Liver (tissue), 9 donors: ENCODE measurements around the gene CXorf38. TPM values are rescaled to one million over a fixed set of nuclear protein-coding genes. Genes with fewer than 3 reads are reported as not detected.

ENCODE experiments used
- DNase-seq: peaks from one replicate; pipeline ENCODE4 v3.0.0-alpha.2; 2017; ENCODE audit warnings: low spot score
- H3K27ac ChIP-seq, 2 donors: one replicate each; pipeline ENCODE4 v1.7.0; 2013; ENCODE audit warnings: inconsistent platforms in 2 of 2, low read length in 2 of 2, control low read depth in 1 of 2, low read depth in 1 of 2, mild to moderate bottlenecking in 1 of 2
- H3K27me3 ChIP-seq, 4 donors: one replicate each; pipeline versions ENCODE4 v1.6.1 to v1.7.0; 2013; ENCODE audit warnings: low read length in 3 of 4, inconsistent platforms in 1 of 4, mild to moderate bottlenecking in 1 of 4, moderate library complexity in 1 of 4; ENCODE audit not compliant: control insufficient read depth in 4 of 4, insufficient read depth in 4 of 4
- H3K36me3 ChIP-seq, 4 donors: one replicate each; pipeline versions ENCODE4 v1.6.1 to v1.7.0; 2013; ENCODE audit warnings: low read length in 3 of 4, mild to moderate bottlenecking in 3 of 4, low read depth in 1 of 4, moderate library complexity in 1 of 4; ENCODE audit not compliant: control insufficient read depth in 4 of 4, insufficient read depth in 3 of 4
- H3K4me1 ChIP-seq, 4 donors: one replicate each; pipeline versions ENCODE4 v1.6.1 to v1.7.0; 2013; ENCODE audit warnings: low read length in 3 of 4, mild to moderate bottlenecking in 3 of 4, moderate library complexity in 1 of 4; ENCODE audit not compliant: control insufficient read depth in 4 of 4, insufficient read depth in 4 of 4
- H3K4me3 ChIP-seq, 3 donors: one replicate each; pipeline versions ENCODE4 v1.6.1 to v1.7.0; 2013; ENCODE audit warnings: low read length in 3 of 3, control low read depth in 1 of 3, low read depth in 1 of 3, mild to moderate bottlenecking in 1 of 3
- H3K9ac ChIP-seq, 2 donors: one replicate each; pipeline ENCODE4 v1.7.0; 2013; ENCODE audit warnings: low read length in 2 of 2, mild to moderate bottlenecking in 2 of 2, moderate library complexity in 2 of 2, control low read depth in 1 of 2, low read depth in 1 of 2
- H3K9me3 ChIP-seq, 4 donors: one replicate each; pipeline versions ENCODE4 v1.6.1 to v1.7.0; 2013; ENCODE audit warnings: low read length in 3 of 4; ENCODE audit not compliant: control insufficient read depth in 4 of 4
- ATF3 ChIP-seq: IDR thresholded peaks from 2 replicates; pipeline ENCODE4 v1.6.1; 2016; ENCODE audit warnings: antibody characterized with exemption
- CTCF ChIP-seq: fragments of 150-350 bp; IDR thresholded peaks from 2 replicates; pipeline ENCODE4 v1.5.1; 2017; ENCODE audit warnings: improper control_type of control experiment, low read depth, low read length; ENCODE audit not compliant: missing input control
- EGR1 ChIP-seq, 2 donors: IDR thresholded peaks; 2 replicates each; pipeline ENCODE4 v1.6.1; 2016 to 2018; ENCODE audit warnings: antibody characterized with exemption in 2 of 2, low read depth in 2 of 2
- FOXA1 ChIP-seq: IDR thresholded peaks from 2 replicates; pipeline ENCODE4 v1.6.1; 2016; ENCODE audit warnings: antibody characterized with exemption
- FOXA2 ChIP-seq: IDR thresholded peaks from 2 replicates; pipeline ENCODE4 v1.6.1; 2016; ENCODE audit warnings: antibody characterized with exemption
- GABPA ChIP-seq, 2 donors: IDR thresholded peaks in 1 of 2; conservative IDR thresholded peaks in 1 of 2; 2 replicates each; pipeline ENCODE4 v1.6.1; 2016; ENCODE audit warnings: antibody characterized with exemption in 2 of 2, mild to moderate bottlenecking in 1 of 2, moderate library complexity in 1 of 2
- HNF4A ChIP-seq, 2 donors: conservative IDR thresholded peaks; 2 replicates each; pipeline ENCODE4 v1.6.1; 2016; ENCODE audit warnings: antibody characterized with exemption in 2 of 2, mild to moderate bottlenecking in 2 of 2
- HNF4G ChIP-seq: IDR thresholded peaks from 2 replicates; pipeline ENCODE4 v1.6.1; 2016; ENCODE audit warnings: antibody characterized with exemption
- JUND ChIP-seq, 2 donors: IDR thresholded peaks; 2 replicates each; pipeline ENCODE4 v1.6.1; 2016; ENCODE audit warnings: antibody characterized with exemption in 2 of 2
- MAX ChIP-seq: IDR thresholded peaks from 2 replicates; pipeline ENCODE4 v1.6.1; 2016; ENCODE audit warnings: antibody characterized with exemption
- NR2F2 ChIP-seq: IDR thresholded peaks from 2 replicates; pipeline ENCODE4 v1.6.1; 2016; ENCODE audit warnings: antibody characterized with exemption
- RAD21 ChIP-seq, 2 donors: IDR thresholded peaks; 2 replicates each; pipeline ENCODE4 v1.6.1; 2016; ENCODE audit warnings: antibody characterized with exemption in 2 of 2, mild to moderate bottlenecking in 2 of 2
- REST ChIP-seq: IDR thresholded peaks from 2 replicates; pipeline ENCODE4 v1.6.1; 2016; ENCODE audit warnings: antibody characterized with exemption, mild to moderate bottlenecking
- RXRA ChIP-seq, 2 donors: IDR thresholded peaks; 2 replicates each; pipeline ENCODE4 v1.6.1; 2017 to 2018; ENCODE audit warnings: antibody characterized with exemption in 2 of 2, mild to moderate bottlenecking in 1 of 2
- SP1 ChIP-seq: IDR thresholded peaks from 2 replicates; pipeline ENCODE4 v1.6.1; 2018; ENCODE audit warnings: antibody characterized with exemption, mild to moderate bottlenecking
- YY1 ChIP-seq: IDR thresholded peaks from 2 replicates; pipeline ENCODE4 v1.6.1; 2016; ENCODE audit warnings: antibody characterized with exemption, mild to moderate bottlenecking
- ZBTB33 ChIP-seq: IDR thresholded peaks from 2 replicates; pipeline ENCODE4 v1.6.1; 2016; ENCODE audit warnings: antibody characterized with exemption
- WGBS: extraction: QIAGEN DNeasy Blood & Tissue Kit; methylation state at CpG from one replicate; pipeline ENCODE4 v1.1.7; 2013; 5-methylcytosine and 5-hydroxymethylcytosine counted together
- polyA plus RNA-seq, 2 donors: library from polyadenylated mRNA; stranded (reverse) in 1 of 2; unstranded in 1 of 2; fragments of 200-250 nt in 1 of 2; fragments of >200 nt in 1 of 2; fragmentation: Nextera tagmentation in 1 of 2; extraction: Ambion mirVana in 1 of 2; gene quantifications; one replicate each; pipeline versions ENCODE4 v1.2.1 to v1.2.3, GENCODE V29; 2013 to 2015
- total RNA-seq, 2 donors: library from RNA; depleted of rRNA; stranded (reverse); fragments of >200 nt; gene quantifications; one replicate each; pipeline ENCODE4 v1.2.3, GENCODE V29; 2014
- donor health status: healthy.
- donor health status: healthy.
- donor health status: healthy.
- donor health status: healthy.
- donor health status: healthy.

Gene CXorf38
- total and polyA plus RNA-seq, 4 donors, result 3.7 to 8.3 (median 5.7) TPM

- no peak overlapping the region for H3K9ac ChIP-seq
- 97% methylated on average over 3 of the region's 3 CpGs for WGBS
- no peak for DNase-seq
- no peak for TF ChIP-seq JUND (IDR thresholded peaks at IDR 0.05)
- no peak for TF ChIP-seq EGR1 (IDR thresholded peaks at IDR 0.05; ENCODE audit: low read depth in 2 of 2)
- no peak for TF ChIP-seq HNF4G
- TF ChIP-seq RAD21 (IDR thresholded peaks at IDR 0.05), result no peak
- TF ChIP-seq REST, result no peak
- TF ChIP-seq YY1, result no peak
- TF ChIP-seq FOXA1, result no peak
- no peak for TF ChIP-seq NR2F2
- no peak for TF ChIP-seq SP1
- H3K4me1 ChIP-seq, result peaks cover 0 to 3% (median under 1%) of the 10 kb centered on the region in 4 donors
- peaks cover 0 to 3% (median 0%) of the 10 kb centered on the region in 4 donors for H3K27me3 ChIP-seq
- no peak overlapping the region for H3K4me3 ChIP-seq
- no peaks in the 10 kb centered on the region for H3K9me3 ChIP-seq
- H3K27ac ChIP-seq, result no peak overlapping the region
- peaks cover 5 to 57% (median 24%) of the 10 kb centered on the region in 4 donors for H3K36me3 ChIP-seq
Observed at GRCh38 chrX:40637687-40638086, 9.7 kb downstream of the CXorf38 start.

- TF ChIP-seq NR2F2, result no peak
- no peak for TF ChIP-seq EGR1 (IDR thresholded peaks at IDR 0.05; ENCODE audit: low read depth in 2 of 2)
- no peak for TF ChIP-seq FOXA1
- TF ChIP-seq GABPA (IDR thresholded peaks at IDR 0.05 in 1 of 2, conservative IDR thresholded peaks at IDR 0.05 in 1 of 2), result no peak
- TF ChIP-seq MAX, result no peak
- no peak for TF ChIP-seq FOXA2
- no peak for TF ChIP-seq CTCF
- TF ChIP-seq HNF4A (conservative IDR thresholded peaks at IDR 0.05), result no peak
- no peak for TF ChIP-seq HNF4G
- TF ChIP-seq RAD21 (IDR thresholded peaks at IDR 0.05), result no peak
- no peak for TF ChIP-seq RXRA (IDR thresholded peaks at IDR 0.05)
- no peak for TF ChIP-seq ZBTB33
- TF ChIP-seq ATF3, result no peak
- TF ChIP-seq REST, result no peak
- TF ChIP-seq YY1, result no peak
- Histone ChIP-seq H3K4me1 (no peaks in the 10 kb centered on the region), H3K27ac (no peak overlapping the region), H3K9ac (no peak overlapping the region), H3K27me3 (no peaks in the 10 kb centered on the region), H3K9me3 (no peaks in the 10 kb centered on the region), H3K36me3 (peaks cover 5 to 69% (median 26%) of the 10 kb centered on the region in 4 donors), H3K4me3 (no peak overlapping the region)
- 94% methylated on average over 4 of the region's 4 CpGs for whole genome bisulfite sequencing
- DNase-seq, result no peak
Observed at GRCh38 chrX:40632199-40632598, 15.2 kb downstream of the CXorf38 start.
